Panc1 (cell line): ENCODE results near the gene CHRNB1.

Experiments
- POLR2AphosphoS5 ChIP-seq: IDR thresholded peaks from 2 replicates; pipeline ENCODE4 v1.6.1; 2012; ENCODE audit warnings: mild to moderate bottlenecking, low read depth, low read length, moderate library complexity
- TCF7L2 ChIP-seq: IDR thresholded peaks from 2 replicates; pipeline ENCODE4 v1.6.1; 2011; ENCODE audit warnings: mild to moderate bottlenecking, low read depth, low read length, inconsistent platforms
- TF ChIP-seq, protein P1 (sequence below): fragments of 450-650 bp; IDR thresholded peaks from 2 replicates; pipeline ENCODE4 v1.5.1; 2017; ENCODE audit warnings: mild to moderate bottlenecking
- TF ChIP-seq, protein P2 (sequence below), 2 experiments: IDR thresholded peaks; 2 replicates each; pipeline ENCODE4 v1.6.1; 2011 to 2012; ENCODE audit warnings: low read depth in 2 of 2, control low read depth in 1 of 2, low read length in 1 of 2, mild to moderate bottlenecking in 1 of 2, moderate library complexity in 1 of 2; ENCODE audit not compliant: insufficient read depth in 1 of 2

DNA sequence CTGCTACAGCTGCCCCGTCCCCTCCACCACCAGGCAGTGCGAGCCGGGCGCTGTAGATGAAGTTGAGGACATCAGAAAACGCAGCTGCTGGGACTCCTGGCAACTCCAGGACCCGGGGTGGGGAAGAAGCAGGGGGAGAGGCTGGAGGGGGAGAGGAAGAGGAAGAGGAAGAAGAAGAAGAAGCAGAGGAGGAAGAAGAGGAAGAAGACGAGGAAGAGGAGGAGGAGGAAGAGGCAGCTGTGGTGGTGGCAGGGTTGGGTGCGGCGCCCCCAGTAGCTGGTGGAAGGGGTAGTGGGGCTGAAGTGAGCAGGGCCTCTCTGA is 21.4 kb downstream of the CHRNB1 start:
- TF ChIP-seq, protein P1, sequence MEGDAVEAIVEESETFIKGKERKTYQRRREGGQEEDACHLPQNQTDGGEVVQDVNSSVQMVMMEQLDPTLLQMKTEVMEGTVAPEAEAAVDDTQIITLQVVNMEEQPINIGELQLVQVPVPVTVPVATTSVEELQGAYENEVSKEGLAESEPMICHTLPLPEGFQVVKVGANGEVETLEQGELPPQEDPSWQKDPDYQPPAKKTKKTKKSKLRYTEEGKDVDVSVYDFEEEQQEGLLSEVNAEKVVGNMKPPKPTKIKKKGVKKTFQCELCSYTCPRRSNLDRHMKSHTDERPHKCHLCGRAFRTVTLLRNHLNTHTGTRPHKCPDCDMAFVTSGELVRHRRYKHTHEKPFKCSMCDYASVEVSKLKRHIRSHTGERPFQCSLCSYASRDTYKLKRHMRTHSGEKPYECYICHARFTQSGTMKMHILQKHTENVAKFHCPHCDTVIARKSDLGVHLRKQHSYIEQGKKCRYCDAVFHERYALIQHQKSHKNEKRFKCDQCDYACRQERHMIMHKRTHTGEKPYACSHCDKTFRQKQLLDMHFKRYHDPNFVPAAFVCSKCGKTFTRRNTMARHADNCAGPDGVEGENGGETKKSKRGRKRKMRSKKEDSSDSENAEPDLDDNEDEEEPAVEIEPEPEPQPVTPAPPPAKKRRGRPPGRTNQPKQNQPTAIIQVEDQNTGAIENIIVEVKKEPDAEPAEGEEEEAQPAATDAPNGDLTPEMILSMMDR, result no peak
- TF ChIP-seq POLR2AphosphoS5 (no peak), TCF7L2 (no peak)
- TF ChIP-seq, protein P2, sequence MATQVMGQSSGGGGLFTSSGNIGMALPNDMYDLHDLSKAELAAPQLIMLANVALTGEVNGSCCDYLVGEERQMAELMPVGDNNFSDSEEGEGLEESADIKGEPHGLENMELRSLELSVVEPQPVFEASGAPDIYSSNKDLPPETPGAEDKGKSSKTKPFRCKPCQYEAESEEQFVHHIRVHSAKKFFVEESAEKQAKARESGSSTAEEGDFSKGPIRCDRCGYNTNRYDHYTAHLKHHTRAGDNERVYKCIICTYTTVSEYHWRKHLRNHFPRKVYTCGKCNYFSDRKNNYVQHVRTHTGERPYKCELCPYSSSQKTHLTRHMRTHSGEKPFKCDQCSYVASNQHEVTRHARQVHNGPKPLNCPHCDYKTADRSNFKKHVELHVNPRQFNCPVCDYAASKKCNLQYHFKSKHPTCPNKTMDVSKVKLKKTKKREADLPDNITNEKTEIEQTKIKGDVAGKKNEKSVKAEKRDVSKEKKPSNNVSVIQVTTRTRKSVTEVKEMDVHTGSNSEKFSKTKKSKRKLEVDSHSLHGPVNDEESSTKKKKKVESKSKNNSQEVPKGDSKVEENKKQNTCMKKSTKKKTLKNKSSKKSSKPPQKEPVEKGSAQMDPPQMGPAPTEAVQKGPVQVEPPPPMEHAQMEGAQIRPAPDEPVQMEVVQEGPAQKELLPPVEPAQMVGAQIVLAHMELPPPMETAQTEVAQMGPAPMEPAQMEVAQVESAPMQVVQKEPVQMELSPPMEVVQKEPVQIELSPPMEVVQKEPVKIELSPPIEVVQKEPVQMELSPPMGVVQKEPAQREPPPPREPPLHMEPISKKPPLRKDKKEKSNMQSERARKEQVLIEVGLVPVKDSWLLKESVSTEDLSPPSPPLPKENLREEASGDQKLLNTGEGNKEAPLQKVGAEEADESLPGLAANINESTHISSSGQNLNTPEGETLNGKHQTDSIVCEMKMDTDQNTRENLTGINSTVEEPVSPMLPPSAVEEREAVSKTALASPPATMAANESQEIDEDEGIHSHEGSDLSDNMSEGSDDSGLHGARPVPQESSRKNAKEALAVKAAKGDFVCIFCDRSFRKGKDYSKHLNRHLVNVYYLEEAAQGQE (IDR thresholded peaks at IDR 0.05; ENCODE audit: insufficient read depth in 1 of 2, low read depth in 2 of 2, low read length in 1 of 2), result no peak
